GM12873 (cell line): ENCODE results near the gene HOXC6.

Experiments
- TF ChIP-seq, protein P1 (sequence below): IDR thresholded peaks from 2 replicates; pipeline ENCODE4 v1.5.1; 2012; ENCODE audit warnings: low read depth, mild to moderate bottlenecking, moderate library complexity, low read length, control low read depth; ENCODE audit not compliant: insufficient read depth; ENCODE audit errors: missing control alignments

HOXC6 gene

DNA sequence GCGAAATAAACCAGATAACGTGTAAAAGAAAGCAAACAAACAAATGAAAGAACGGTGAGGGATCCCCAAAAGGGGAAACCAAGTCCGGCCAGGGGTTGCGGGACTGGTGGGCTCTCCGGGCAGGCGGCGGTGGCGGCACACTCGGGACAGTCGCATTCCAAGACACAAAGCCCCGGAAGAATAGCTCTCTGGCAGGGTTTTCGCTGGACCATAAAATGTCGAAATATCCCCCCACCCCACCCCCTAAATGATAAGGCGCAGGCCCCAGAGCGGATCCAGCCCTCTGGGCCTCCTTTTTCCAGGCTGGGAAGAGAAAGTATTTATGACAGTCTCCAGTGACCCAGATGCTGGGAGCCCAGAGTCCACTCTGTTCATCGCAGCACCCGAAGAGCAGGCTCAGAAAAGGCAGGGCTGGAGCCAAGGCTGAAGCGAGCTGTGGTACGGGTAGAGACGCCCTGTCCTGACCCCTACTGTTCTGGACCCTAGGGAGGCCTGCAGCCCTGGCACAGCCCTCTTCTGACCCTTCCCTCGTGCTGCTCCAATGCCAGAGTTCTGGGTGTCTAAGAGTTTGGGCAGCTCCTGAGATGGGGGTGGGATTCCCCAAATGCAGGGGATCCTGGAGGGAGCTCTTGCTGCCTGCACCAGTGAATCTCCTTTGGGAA is 21.6 kb upstream of the HOXC6 start:
- TF ChIP-seq, protein P1, sequence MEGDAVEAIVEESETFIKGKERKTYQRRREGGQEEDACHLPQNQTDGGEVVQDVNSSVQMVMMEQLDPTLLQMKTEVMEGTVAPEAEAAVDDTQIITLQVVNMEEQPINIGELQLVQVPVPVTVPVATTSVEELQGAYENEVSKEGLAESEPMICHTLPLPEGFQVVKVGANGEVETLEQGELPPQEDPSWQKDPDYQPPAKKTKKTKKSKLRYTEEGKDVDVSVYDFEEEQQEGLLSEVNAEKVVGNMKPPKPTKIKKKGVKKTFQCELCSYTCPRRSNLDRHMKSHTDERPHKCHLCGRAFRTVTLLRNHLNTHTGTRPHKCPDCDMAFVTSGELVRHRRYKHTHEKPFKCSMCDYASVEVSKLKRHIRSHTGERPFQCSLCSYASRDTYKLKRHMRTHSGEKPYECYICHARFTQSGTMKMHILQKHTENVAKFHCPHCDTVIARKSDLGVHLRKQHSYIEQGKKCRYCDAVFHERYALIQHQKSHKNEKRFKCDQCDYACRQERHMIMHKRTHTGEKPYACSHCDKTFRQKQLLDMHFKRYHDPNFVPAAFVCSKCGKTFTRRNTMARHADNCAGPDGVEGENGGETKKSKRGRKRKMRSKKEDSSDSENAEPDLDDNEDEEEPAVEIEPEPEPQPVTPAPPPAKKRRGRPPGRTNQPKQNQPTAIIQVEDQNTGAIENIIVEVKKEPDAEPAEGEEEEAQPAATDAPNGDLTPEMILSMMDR, result no peak

- TF ChIP-seq, protein P1, result no peak
These were observed 20.5 kb upstream of the HOXC6 start for GRCh38 chr12:54007538-54008259.

GRCh38 chr12:54008260-54008552 is 20.0 kb upstream of the HOXC6 start:
- TF ChIP-seq, protein P1, result no peak

DNA sequence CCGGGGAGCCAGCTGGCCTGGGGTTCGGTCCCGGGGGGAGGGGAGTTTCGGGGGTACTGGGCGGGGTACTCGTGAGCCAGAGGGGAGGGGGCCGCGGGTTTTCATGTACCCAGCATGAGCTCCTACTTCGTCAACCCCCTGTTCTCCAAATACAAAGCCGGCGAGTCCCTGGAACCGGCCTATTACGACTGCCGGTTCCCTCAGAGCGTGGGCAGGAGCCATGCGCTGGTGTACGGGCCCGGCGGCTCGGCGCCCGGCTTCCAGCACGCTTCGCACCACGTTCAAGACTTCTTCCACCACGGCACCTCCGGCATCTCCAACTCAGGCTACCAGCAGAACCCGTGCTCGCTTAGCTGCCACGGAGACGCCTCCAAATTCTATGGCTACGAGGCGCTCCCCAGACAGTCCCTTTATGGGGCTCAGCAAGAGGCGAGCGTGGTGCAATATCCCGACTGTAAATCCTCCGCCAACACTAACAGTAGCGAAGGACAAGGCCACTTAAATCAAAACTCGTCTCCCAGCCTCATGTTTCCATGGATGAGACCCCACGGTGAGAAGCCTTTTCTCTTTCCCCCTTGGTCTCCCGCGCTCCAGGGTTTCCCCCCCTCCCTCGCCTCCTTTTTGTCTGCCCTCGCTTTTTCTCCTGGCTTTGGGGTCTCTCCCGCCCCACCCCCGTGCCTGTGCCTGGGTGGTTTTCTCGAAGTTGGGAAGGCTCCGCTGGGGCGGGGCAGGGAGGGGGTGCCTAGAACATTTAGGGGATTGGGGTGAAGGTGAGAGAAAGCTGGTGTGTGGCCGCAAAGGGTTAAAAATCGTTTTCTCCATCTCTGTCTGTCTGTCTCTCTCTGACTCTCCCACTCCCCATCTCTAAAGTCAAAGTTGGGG is 18.8 kb upstream of the HOXC6 start:
- TF ChIP-seq, protein P1, result no peak

- TF ChIP-seq, protein P1, result no peak
These were observed 17.9 kb upstream of the HOXC6 start for GRCh38 chr12:54010053-54010971.

- TF ChIP-seq, protein P1, result no peak
These were observed 17.1 kb upstream of the HOXC6 start for GRCh38 chr12:54010972-54011664.
